Measurements from ENCODE around the gene ADAMTS7.
A peak's percentile ranks its signal among the peaks of the same experiment; 100 is the strongest.
"Not testable (repeated sequence)": the region's sequence is repeated elsewhere in the genome, so short reads cannot be mapped to it uniquely, and the experiment has no call there.

Gene ADAMTS7

GRCh38 chr15:78750566-78750965 lies 60.7 kb downstream of the ADAMTS7 start:
- no peak for DNase-seq

- DNase-seq, result no peak
Measured at GRCh38 chr15:78749831-78750230, 61.4 kb downstream of the ADAMTS7 start.

DNA sequence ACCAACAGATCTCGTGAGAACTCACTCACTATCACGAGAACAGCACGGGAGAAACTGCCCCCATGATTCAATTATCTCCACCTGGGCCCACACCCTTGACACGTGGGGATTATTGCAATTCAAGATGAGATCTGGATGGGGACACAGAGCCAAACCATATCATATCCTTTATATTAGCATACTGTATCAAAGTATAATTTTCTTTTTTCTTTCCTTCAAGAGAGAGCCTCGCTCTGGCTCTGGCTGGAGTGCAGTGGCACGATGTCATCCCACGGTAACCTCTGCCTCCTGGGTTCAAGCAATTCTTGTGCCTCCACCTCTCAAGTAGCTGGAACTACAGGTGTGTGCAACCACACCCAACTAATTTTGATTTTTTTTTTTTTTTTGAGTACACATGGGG lies 63.4 kb downstream of the ADAMTS7 start:
- not testable (repeated sequence) for DNase-seq

DNA sequence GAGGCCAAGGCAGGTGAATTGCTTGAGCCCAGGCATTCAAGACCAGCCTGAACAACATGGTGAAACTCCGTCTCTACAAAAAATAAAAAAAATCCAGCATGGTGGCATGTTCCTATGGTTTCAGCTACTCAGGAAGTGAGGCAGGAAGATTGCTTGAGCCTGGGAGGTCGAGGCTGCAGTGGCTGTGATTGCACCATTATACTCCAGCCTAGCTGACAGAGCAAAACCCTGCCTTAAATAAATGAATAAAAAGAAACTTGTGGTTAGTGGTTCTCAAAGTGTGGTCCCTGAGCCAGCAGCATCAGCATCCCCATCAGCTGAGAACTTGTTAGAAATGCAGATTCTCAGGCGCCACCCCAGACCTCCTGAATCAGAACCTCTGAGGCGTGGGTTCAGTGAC lies 69.6 kb downstream of the ADAMTS7 start:
- not testable (repeated sequence) for DNase-seq

- DNase-seq, result no peak
Measured at GRCh38 chr15:78740904-78741274, 70.4 kb downstream of the ADAMTS7 start.

GRCh38 chr15:78739996-78740903 lies 71.0 kb downstream of the ADAMTS7 start:
- DNase-seq, result peak; percentile 74 to 82

GRCh38 chr15:78739206-78739605 lies 72.1 kb downstream of the ADAMTS7 start:
- DNase-seq, result no peak

DNA sequence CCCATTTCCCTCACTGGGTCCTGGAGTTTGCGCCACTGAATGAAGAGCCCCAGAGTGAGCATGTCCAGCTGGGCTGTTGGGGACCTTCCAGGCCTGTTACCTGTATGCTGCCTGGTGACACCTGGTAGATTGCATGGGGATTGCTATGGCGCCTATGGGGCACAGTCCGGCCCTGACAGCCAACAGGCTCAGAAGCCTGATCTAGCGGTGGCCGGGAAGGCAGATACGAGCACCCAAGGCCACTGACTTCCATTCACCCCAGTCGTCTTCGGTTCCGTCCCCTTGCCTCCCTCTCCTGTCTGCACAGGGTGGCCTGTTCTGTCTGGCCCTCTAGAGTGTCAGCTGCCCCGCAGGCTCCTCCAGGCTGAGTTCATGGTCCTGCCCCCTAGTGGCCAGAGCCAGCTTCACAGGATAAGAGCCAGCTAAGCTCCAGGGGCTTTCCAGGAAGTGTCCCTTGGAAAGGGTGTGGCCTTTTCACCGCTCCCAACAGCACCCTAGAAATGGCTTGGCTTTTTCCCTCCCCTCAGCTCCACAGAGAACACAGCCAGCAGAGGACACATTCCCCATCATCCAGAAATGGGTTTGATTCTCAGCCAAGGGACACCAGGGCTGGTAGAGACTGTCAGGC lies 73.2 kb downstream of the ADAMTS7 start:
- peak in 1 of 2 experiments; percentile 15 for DNase-seq

GRCh38 chr15:78737187-78737820 lies 74.0 kb downstream of the ADAMTS7 start:
- DNase-seq, result no peak

- DNase-seq, result not testable (repeated sequence)
Measured at GRCh38 chr15:78736286-78736685, 75.0 kb downstream of the ADAMTS7 start.

- no peak for DNase-seq
Measured at GRCh38 chr15:78734451-78735064, 76.7 kb downstream of the ADAMTS7 start.

DNA sequence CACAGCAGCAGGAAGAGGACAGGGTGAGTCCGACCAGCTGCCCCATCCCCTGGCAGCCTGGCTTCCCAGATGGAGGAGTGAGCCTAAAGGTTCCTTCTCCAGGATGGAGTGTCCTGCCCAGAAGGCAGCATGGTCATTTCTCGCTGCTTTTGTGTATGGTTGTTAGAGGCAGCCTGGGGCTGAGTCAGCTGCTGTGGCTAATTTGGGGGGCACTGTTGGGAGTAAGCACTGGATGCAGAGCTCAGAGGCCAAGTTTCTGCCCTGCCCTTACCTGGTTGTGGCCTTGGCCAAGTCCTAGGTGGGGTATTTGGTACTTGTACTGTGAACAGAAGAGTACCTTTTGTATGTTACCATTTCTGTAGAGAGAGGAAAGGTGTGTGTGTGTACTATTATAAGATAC lies 78.6 kb downstream of the ADAMTS7 start:
- no peak for DNase-seq

GRCh38 chr15:78730955-78731354 lies 80.3 kb downstream of the ADAMTS7 start:
- no peak for DNase-seq

DNA sequence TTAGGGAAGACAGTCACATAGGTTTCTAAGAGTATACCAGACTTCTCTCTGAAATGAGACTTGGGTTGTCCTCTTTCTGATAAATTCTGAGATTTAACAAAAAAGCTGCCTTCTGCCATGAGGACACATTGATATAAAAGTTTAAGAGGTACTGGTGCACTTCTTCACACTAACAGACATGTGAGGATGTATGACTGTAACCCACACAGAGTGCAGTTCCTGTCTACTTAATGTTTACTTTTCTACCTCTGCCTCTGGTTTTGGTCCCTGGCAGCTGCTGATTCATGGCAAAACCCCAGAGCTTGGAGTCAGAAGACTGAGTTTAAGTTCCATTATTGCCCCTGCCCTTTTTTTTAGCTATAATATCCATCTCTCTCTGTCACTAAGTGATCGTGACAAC lies 82.8 kb downstream of the ADAMTS7 start:
- not testable (repeated sequence) for DNase-seq

GRCh38 chr15:78727561-78727960 lies 83.7 kb downstream of the ADAMTS7 start:
- no peak for DNase-seq

GRCh38 chr15:78726870-78727551 lies 84.3 kb downstream of the ADAMTS7 start:
- DNase-seq, result peak; percentile 68 to 70

DNA sequence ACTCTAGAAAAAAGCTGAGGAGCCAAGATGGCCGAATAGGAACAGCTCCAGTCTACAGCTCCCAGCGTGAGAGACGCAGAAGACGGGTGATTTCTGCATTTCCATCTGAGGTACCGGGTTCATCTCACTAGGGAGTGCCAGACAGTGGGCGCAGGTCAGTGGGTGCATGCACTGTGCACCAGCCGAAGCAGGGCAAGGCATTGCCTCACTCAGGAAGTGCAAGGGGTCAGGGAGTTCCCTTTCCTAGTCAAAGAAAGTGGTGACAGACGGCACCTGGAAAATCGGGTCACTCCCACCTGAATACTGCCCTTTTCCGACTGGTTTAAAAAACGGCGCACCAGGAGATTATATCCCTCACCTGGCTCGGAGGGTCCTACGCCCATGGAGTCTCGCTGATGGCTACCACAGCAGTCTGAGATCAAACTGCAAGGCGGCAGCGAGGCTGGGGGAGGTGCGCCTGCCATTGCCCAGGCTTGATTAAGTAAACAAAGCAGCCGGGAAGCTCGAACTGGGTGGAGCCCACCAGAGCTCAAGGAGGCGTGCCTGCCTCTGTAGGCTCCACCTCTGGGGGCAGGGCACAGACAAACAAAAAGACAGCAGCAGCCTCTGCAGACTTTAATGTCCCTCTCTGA lies 91.3 kb downstream of the ADAMTS7 start:
- DNase-seq, result peak in 1 of 2 experiments; percentile 47

- DNase-seq, result no peak
Measured at GRCh38 chr15:78718837-78719236, 92.4 kb downstream of the ADAMTS7 start.

DNA sequence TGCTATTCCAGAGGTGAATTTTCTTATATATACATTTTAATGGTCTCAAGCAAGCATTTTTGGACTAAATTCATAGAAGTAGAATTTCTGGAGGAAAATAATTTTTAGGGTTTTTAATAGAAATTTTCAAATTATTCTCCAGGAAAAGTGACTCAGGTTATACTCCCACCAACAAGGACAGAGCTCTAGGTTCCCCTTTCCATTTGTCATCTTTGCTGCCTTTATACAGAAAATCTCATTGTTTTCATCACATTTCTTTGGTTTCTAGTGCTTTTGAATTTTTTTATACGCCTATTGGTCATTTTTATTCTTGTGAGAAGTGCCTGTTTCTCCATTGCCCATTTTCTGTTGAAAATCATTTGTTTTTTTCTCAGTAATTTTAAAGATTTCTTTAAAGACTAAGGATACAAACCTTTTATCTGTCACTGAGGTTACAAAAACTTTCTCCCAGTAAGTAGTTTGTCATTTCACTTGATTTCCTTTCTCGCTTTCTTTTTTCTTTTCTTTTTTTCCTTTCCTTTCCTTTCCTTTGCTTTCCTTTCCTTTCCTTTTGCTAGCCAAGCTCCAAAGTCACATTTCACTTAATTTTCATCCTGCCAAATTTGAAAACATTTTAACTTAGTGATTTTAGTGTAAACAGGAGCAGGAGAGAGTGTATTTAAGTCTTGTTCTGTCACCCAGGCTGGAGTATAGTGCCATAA lies 93.2 kb downstream of the ADAMTS7 start:
- no peak for DNase-seq

GRCh38 chr15:78716651-78717050 lies 94.6 kb downstream of the ADAMTS7 start:
- no peak for DNase-seq

- DNase-seq, result no peak
Measured at GRCh38 chr15:78715930-78716329, 95.3 kb downstream of the ADAMTS7 start.

- DNase-seq, result no peak
Measured at GRCh38 chr15:78715434-78715833, 95.8 kb downstream of the ADAMTS7 start.

Data from SHP77 (cell line).